ENCODE results near the gene GBX2. TPM values are rescaled to one million over a fixed set of nuclear protein-coding genes. Genes with fewer than 3 reads are reported as not detected.

GBX2 gene
- total RNA-seq, 2 experiments from 2014 or later = not detected

GRCh38 chr2:236214376-236214995 is 46.3 kb upstream of the GBX2 start:
- DNase-seq = no peak
- Mint-ChIP-seq H3K36me3 (ENCODE audit: low read depth) (no peaks in the 10 kb centered on the region), H3K27ac (no peak overlapping the region), H3K4me3 (no peak overlapping the region), H3K27me3 (peaks cover 22% of the 10 kb centered on the region), H3K4me1 (ENCODE audit: low read depth) (no peaks in the 10 kb centered on the region), H3K9me3 (no peaks in the 10 kb centered on the region)
- ATAC-seq = no peak
- ChIA-PET CTCF (no interaction called here), POLR2A (no interaction called here)
- TF ChIP-seq, protein P1, sequence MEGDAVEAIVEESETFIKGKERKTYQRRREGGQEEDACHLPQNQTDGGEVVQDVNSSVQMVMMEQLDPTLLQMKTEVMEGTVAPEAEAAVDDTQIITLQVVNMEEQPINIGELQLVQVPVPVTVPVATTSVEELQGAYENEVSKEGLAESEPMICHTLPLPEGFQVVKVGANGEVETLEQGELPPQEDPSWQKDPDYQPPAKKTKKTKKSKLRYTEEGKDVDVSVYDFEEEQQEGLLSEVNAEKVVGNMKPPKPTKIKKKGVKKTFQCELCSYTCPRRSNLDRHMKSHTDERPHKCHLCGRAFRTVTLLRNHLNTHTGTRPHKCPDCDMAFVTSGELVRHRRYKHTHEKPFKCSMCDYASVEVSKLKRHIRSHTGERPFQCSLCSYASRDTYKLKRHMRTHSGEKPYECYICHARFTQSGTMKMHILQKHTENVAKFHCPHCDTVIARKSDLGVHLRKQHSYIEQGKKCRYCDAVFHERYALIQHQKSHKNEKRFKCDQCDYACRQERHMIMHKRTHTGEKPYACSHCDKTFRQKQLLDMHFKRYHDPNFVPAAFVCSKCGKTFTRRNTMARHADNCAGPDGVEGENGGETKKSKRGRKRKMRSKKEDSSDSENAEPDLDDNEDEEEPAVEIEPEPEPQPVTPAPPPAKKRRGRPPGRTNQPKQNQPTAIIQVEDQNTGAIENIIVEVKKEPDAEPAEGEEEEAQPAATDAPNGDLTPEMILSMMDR (IDR thresholded peaks at IDR 0.05) = no peak
- intact Hi-C loops (cut with micrococcal nuclease) = no loop called here

DNA sequence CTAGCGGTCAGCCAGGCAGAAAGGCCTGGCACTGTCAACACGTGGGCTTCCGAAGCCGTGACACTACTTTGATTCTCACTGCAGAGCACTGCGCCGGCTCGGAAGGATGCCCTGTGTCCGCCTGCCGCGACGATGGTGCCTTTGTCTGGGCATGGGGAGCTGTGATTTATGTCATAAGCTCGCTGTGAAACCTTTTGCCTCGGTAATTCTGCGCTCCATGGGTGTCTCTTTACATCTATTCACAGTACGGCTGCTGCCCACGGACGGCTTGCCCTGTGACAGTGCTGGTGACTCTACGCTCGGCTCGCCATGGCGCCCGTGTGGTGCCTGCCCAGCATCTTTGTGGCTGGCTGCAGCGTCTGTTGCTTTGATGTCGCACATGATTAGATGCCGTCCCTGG is 43.1 kb upstream of the GBX2 start:
- no peak for DNase-seq
- no peaks in the 10 kb centered on the region for H3K4me1 Mint-ChIP-seq (ENCODE audit: low read depth)
- TF ChIP-seq, protein P1 (IDR thresholded peaks at IDR 0.05) = no peak
- H3K9me3 Mint-ChIP-seq = peaks cover 2% of the 10 kb centered on the region
- no peak overlapping the region for H3K4me3 Mint-ChIP-seq
- H3K27ac Mint-ChIP-seq = no peak overlapping the region
- ChIA-PET CTCF (no interaction called here), POLR2A (no interaction called here)
- H3K36me3 Mint-ChIP-seq (ENCODE audit: low read depth) = no peaks in the 10 kb centered on the region
- no peak for ATAC-seq
- peaks cover 19% of the 10 kb centered on the region for H3K27me3 Mint-ChIP-seq
- intact Hi-C loops (cut with micrococcal nuclease) = no loop called here

DNA sequence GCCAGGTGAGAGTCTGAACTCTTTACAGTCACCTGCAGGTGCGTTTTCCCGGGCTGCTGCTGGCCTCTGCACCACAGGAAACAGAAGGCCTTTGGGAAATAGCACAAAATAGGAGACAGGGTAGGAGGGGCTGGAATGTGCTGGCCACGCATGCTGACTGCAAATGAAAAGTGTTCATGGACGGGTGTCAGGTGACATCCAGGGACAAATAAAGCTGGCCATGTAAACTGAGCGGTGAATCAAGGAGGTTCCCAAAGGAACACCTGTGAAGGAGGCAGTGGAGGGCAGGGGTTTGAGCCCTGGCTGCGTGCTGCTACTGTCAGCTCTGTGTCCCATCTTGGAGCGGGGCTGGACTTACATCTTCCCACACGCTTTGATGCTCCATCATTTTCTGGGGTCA is 42.4 kb upstream of the GBX2 start:
- intact Hi-C loops (cut with micrococcal nuclease) = no loop called here

GRCh38 chr2:236209996-236210395 is 41.8 kb upstream of the GBX2 start:
- TF ChIP-seq, protein P1 (IDR thresholded peaks at IDR 0.05) = no peak
- Mint-ChIP-seq H3K9me3 (peaks cover 2% of the 10 kb centered on the region), H3K27me3 (peaks cover 17% of the 10 kb centered on the region), H3K4me3 (no peak overlapping the region), H3K27ac (no peak overlapping the region), H3K4me1 (ENCODE audit: low read depth) (no peaks in the 10 kb centered on the region), H3K36me3 (ENCODE audit: low read depth) (no peaks in the 10 kb centered on the region)
- intact Hi-C loops (cut with micrococcal nuclease) = no loop called here
- no peak for DNase-seq
- ATAC-seq = no peak
- CTCF ChIA-PET = no interaction called here
- POLR2A ChIA-PET = no interaction called here

More for the DNA sequence above, 42.4 kb upstream of the GBX2 start:
- Mint-ChIP-seq H3K27me3 (peaks cover 17% of the 10 kb centered on the region), H3K9me3 (peaks cover 2% of the 10 kb centered on the region), H3K4me1 (ENCODE audit: low read depth) (no peaks in the 10 kb centered on the region), H3K36me3 (ENCODE audit: low read depth) (no peaks in the 10 kb centered on the region), H3K4me3 (no peak overlapping the region), H3K27ac (no peak overlapping the region)
- ChIA-PET CTCF (no interaction called here), POLR2A (no interaction called here)
- ATAC-seq = no peak
- no peak for DNase-seq
- TF ChIP-seq, protein P1 (IDR thresholded peaks at IDR 0.05) = no peak

DNA sequence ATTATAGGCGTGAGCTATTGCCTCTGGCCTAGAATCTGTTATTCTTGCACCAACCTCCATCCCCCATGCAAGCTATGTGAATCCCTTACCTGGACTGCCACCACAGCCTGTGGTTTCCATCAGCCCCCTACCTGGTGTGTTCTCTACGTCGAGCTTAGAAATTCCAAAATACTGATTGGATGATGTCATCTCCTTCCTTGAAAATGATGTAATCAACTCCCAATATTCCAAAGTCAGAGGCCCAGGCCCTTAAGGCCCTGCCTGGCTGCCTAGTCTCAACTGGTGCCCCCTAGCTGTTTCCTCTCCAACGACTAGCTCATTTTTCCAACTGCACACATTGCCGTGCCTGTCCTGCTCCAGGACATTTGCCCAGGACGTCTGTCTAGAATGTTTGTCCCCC is 41.3 kb upstream of the GBX2 start:
- DNase-seq (no peak), ATAC-seq (no peak)
- Mint-ChIP-seq H3K4me3 (no peak overlapping the region), H3K27ac (no peak overlapping the region), H3K4me1 (ENCODE audit: low read depth) (no peaks in the 10 kb centered on the region), H3K9me3 (peaks cover 2% of the 10 kb centered on the region), H3K36me3 (ENCODE audit: low read depth) (no peaks in the 10 kb centered on the region), H3K27me3 (peaks cover 15% of the 10 kb centered on the region)
- TF ChIP-seq, protein P1 (IDR thresholded peaks at IDR 0.05) = no peak
- ChIA-PET POLR2A (interaction anchor here (0.9 kb wide), 1 partner anchor 403 kb away, joined by 4 read pairs; no protein-coding TSS in a partner anchor), CTCF (interaction anchor here (0.8 kb wide), 1 partner anchor 430 kb away, joined by 4 read pairs; no protein-coding TSS in a partner anchor)
- intact Hi-C loops (cut with micrococcal nuclease) = no loop called here
